PC-9 (cell line): ENCODE results near the gene SHISAL2A. TPM values are rescaled to one million over a fixed set of nuclear protein-coding genes. Genes with fewer than 3 reads are reported as not detected.

ENCODE experiments used
- BruUV-seq: library from RNA; stranded (reverse); fragments of 400-500 nt; replicated peaks from 2 replicates; lab custom pipeline; 2021; lab: Mats Ljungman, UMichigan
- CTCF ChIA-PET: fragments of 300-600 bp; sonication (Branson Sonifier 250); formaldehyde crosslinking; loops from one replicate; lab custom pipeline; 2022; ENCODE audit warnings: antibody characterized with exemption; lab: Charles Lee
- POLR2A ChIA-PET: fragments of 300-600 bp; sonication (Branson Sonifier 250); formaldehyde crosslinking; loops from one replicate; lab custom pipeline; 2022; ENCODE audit warnings: antibody characterized with exemption; ENCODE audit not compliant: unreplicated experiment; lab: Charles Lee
- DNase-seq, 2 experiments: peaks; one replicate each; pipeline versions ENCODE4 v3.0.0 to v3.0.0-alpha.2; 2015 to 2022; ENCODE audit warnings: mixed read lengths in 1 of 2
- H2AFZ ChIP-seq: fragments of 200-600 bp; sonication (generic); 2 replicates; pipeline ENCODE4 v1.8.1; 2017; ENCODE audit warnings: antibody characterized with exemption
- H3F3A ChIP-seq: fragments of 200-600 bp; sonication (generic); 2 replicates; pipeline ENCODE4 v1.8.1; 2017; ENCODE audit warnings: antibody characterized with exemption, mild to moderate bottlenecking, low read depth; ENCODE audit not compliant: insufficient read depth
- H3K27ac ChIP-seq: fragments of 200-600 bp; sonication (generic); 2 replicates; pipeline ENCODE4 v1.6.1; 2016; ENCODE audit warnings: mixed run types
- H3K27me3 ChIP-seq: fragments of 200-600 bp; sonication (generic); 2 replicates; pipeline ENCODE4 v1.6.1; 2016; ENCODE audit warnings: low read depth, mixed run types; ENCODE audit not compliant: insufficient read depth
- H3K36me3 ChIP-seq: fragments of 200-600 bp; sonication (generic); 2 replicates; pipeline ENCODE4 v1.6.1; 2016; ENCODE audit warnings: low read depth, mixed run types
- H3K4me1 ChIP-seq: fragments of 200-600 bp; sonication (generic); replicated peaks from 2 replicates; pipeline ENCODE4 v1.6.1; 2016; ENCODE audit warnings: mixed run types; ENCODE audit not compliant: insufficient read depth
- H3K4me2 ChIP-seq: fragments of 200-600 bp; sonication (generic); 2 replicates; pipeline ENCODE4 v1.6.1; 2017; ENCODE audit warnings: mixed run types
- H3K4me3 ChIP-seq: fragments of 200-600 bp; sonication (generic); 2 replicates; pipeline ENCODE4 v1.6.1; 2016; ENCODE audit warnings: mixed run types
- H3K79me2 ChIP-seq: fragments of 200-600 bp; sonication (generic); 2 replicates; pipeline ENCODE4 v1.6.1; 2017; ENCODE audit warnings: low read depth, mixed run types
- H3K9me2 ChIP-seq: fragments of 200-600 bp; sonication (generic); 2 replicates; pipeline ENCODE4 v1.8.1; 2017; ENCODE audit warnings: mild to moderate bottlenecking; ENCODE audit not compliant: insufficient read depth
- H3K9me3 ChIP-seq: fragments of 200-600 bp; sonication (generic); 2 replicates; pipeline ENCODE4 v1.8.1; 2016; ENCODE audit warnings: low read depth; ENCODE audit not compliant: insufficient read depth
- H4K20me1 ChIP-seq: fragments of 200-600 bp; sonication (generic); 2 replicates; pipeline ENCODE4 v1.8.1; 2017; ENCODE audit not compliant: insufficient read depth
- EZH2 ChIP-seq: fragments of 200-600 bp; sonication (generic); IDR thresholded peaks from 2 replicates; pipeline ENCODE4 v1.8.0; 2017; ENCODE audit warnings: antibody characterized with exemption, low read depth
- intact Hi-C: fragments of 100-400 bp; cut with micrococcal nuclease; formaldehyde crosslinking; loops from one replicate; pipeline ENCODE4 v1.10.0; 2022; ENCODE audit not compliant: unreplicated experiment
- total RNA-seq: library from RNA; stranded (reverse); gene quantifications from 2 replicates; pipeline ENCODE4 v1.2.3, GENCODE V29; 2021
- TF ChIP-seq, protein P1 (sequence below): fragments of 200-600 bp; sonication (generic); conservative IDR thresholded peaks from 2 replicates; pipeline ENCODE4 v1.6.1; 2017; ENCODE audit warnings: mixed run types, antibody characterized with exemption, mild to moderate bottlenecking, moderate library complexity

Gene SHISAL2A
- total RNA-seq, 1 experiment from 2014 or later = not detected

DNA sequence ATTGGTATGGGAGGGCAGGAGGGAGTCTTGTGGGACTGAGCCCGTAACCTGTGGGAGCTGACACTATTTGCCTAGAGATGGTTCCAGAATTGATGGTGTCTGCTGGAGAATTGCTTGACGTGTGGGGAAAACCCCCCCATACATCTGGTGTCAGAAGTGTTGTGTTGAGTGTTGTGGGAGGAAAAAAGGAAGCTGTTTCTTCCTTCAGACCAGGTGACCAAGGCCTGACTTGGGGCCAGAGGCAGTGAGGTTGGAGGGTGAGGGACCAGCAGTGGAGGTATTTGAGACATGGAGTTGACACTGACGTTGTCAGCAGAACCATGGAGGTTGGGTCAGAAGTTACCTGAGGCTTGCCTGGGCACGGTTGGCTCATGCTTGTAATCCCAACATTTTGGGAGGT, 8.3 kb downstream of the SHISAL2A start:
- H3K27ac ChIP-seq = no peak overlapping the region
- H3K36me3 ChIP-seq = no peaks in the 10 kb centered on the region
- H3K9me2 ChIP-seq = no peaks in the 10 kb centered on the region
- H4K20me1 ChIP-seq = no peaks in the 10 kb centered on the region
- no peak for DNase-seq
- ChIA-PET POLR2A (no interaction called here), CTCF (no interaction called here)
- no TSS peak for BruUV-seq
- no peak overlapping the region for H3K4me3 ChIP-seq
- H3K27me3 ChIP-seq = no peaks in the 10 kb centered on the region
- intact Hi-C loops = no loop called here
- TF ChIP-seq EZH2 = no peak
- TF ChIP-seq, protein P1, sequence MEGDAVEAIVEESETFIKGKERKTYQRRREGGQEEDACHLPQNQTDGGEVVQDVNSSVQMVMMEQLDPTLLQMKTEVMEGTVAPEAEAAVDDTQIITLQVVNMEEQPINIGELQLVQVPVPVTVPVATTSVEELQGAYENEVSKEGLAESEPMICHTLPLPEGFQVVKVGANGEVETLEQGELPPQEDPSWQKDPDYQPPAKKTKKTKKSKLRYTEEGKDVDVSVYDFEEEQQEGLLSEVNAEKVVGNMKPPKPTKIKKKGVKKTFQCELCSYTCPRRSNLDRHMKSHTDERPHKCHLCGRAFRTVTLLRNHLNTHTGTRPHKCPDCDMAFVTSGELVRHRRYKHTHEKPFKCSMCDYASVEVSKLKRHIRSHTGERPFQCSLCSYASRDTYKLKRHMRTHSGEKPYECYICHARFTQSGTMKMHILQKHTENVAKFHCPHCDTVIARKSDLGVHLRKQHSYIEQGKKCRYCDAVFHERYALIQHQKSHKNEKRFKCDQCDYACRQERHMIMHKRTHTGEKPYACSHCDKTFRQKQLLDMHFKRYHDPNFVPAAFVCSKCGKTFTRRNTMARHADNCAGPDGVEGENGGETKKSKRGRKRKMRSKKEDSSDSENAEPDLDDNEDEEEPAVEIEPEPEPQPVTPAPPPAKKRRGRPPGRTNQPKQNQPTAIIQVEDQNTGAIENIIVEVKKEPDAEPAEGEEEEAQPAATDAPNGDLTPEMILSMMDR = no peak
- H3K9me3 ChIP-seq = no peaks in the 10 kb centered on the region
- H3K79me2 ChIP-seq = no peaks in the 10 kb centered on the region
- H2AFZ ChIP-seq = no peak overlapping the region
- H3F3A ChIP-seq = no peaks in the 10 kb centered on the region
- no peak overlapping the region for H3K4me2 ChIP-seq
- no peaks in the 10 kb centered on the region for H3K4me1 ChIP-seq

DNA sequence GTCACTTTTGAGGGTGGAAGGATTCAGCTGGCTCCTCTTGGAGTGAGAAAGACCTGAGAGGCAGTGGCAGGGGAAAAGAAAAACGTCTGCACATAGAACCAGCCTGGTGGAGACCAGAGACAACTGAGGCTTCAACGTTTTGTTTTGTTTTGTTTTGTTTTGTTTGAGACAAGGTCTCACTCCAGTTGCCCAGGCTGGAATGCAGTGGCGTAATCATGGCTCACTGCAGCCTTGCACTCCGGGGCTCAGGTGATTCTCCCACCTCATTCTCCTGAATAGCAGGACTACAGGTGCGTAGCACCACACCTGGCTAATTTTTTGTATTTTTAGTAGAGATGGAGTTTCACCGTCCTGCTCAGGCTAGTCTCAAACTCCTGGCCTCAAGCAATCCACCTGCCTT, 12.3 kb downstream of the SHISAL2A start:
- CTCF ChIA-PET = no interaction called here
- no TSS peak for BruUV-seq
- no peaks in the 10 kb centered on the region for H3F3A ChIP-seq

DNA sequence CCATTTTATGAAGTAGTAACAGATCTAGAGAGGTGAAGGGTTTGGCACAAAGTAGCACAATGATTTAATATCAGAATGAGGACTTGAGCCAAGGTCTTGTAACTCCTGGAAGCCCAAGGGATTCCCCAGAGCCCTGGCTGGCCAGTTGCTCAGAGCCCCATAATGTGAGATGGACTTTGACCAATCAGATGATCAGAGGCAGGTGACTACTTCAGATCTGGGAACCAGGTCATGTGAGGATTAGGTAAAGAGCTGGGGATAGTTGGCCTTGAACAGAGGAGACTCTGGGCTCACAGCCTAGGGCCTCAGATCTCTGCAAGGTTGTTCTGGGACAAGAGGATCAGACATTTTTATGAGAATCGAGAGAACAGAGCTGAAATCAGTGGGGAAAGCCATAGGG, 18.9 kb downstream of the SHISAL2A start:
- Histone ChIP-seq H4K20me1 (no peaks in the 10 kb centered on the region), H3K36me3 (no peaks in the 10 kb centered on the region)
- BruUV-seq = no TSS peak

More for the DNA sequence above, 12.3 kb downstream of the SHISAL2A start:
- no peak for DNase-seq
- no peaks in the 10 kb centered on the region for H3K79me2 ChIP-seq
- H3K9me2 ChIP-seq = no peaks in the 10 kb centered on the region
- H3K4me2 ChIP-seq = no peak overlapping the region
- H3K9me3 ChIP-seq = no peaks in the 10 kb centered on the region
- H3K27me3 ChIP-seq = no peaks in the 10 kb centered on the region
- no peaks in the 10 kb centered on the region for H3K4me1 ChIP-seq
- H3K4me3 ChIP-seq = no peak overlapping the region
- intact Hi-C loops = no loop called here
- no peak overlapping the region for H3K27ac ChIP-seq
- POLR2A ChIA-PET = no interaction called here
- H3K36me3 ChIP-seq = no peaks in the 10 kb centered on the region
- H4K20me1 ChIP-seq = no peaks in the 10 kb centered on the region
- TF ChIP-seq, protein P1 = no peak
- H2AFZ ChIP-seq = no peak overlapping the region

More for the DNA sequence above, 18.9 kb downstream of the SHISAL2A start:
- Histone ChIP-seq H3F3A (no peaks in the 10 kb centered on the region), H3K79me2 (no peaks in the 10 kb centered on the region), H3K9me3 (no peaks in the 10 kb centered on the region), H3K4me2 (no peak overlapping the region), H3K27ac (no peak overlapping the region), H2AFZ (no peak overlapping the region; the same call in 1 of the 2 replicates), H3K4me1 (no peaks in the 10 kb centered on the region), H3K4me3 (no peak overlapping the region), H3K9me2 (no peaks in the 10 kb centered on the region), H3K27me3 (no peaks in the 10 kb centered on the region)
- no peak for DNase-seq
- ChIA-PET POLR2A (no interaction called here), CTCF (interaction anchor here (0.6 kb wide), 1 partner anchor 17 kb away, joined by 9 read pairs; no protein-coding TSS in a partner anchor)
- TF ChIP-seq EZH2 = no peak
- TF ChIP-seq, protein P1 = no peak
- intact Hi-C loops = no loop called here
